HepG2 (cell line): ENCODE results near the gene NACC2. TPM values are rescaled to one million over a fixed set of nuclear protein-coding genes. Genes with fewer than 3 reads are reported as not detected.

Experiments
- CREM ChIP-seq, 2 experiments: sonication (generic) in 1 of 2; formaldehyde crosslinking in 1 of 2; IDR thresholded peaks; 2 replicates each; pipeline versions ENCODE4 v1.4.0 to v1.6.1; 2016 to 2020; ENCODE audit warnings: antibody characterized with exemption in 1 of 2, mild to moderate bottlenecking in 1 of 2, missing genetic modification reagents in 1 of 2
- FOXM1 ChIP-seq: sonication (generic); formaldehyde crosslinking; IDR thresholded peaks from 2 replicates; pipeline ENCODE4 v1.5.0; 2020; ENCODE audit warnings: missing genetic modification reagents
- HOXA7 ChIP-seq: sonication (generic); formaldehyde crosslinking; IDR thresholded peaks from 2 replicates; pipeline ENCODE4 v1.8.1; 2022; ENCODE audit warnings: mild to moderate bottlenecking, missing genetic modification reagents, moderate library complexity
- KIAA2018 ChIP-seq: sonication (generic); formaldehyde crosslinking; IDR thresholded peaks from 2 replicates; pipeline ENCODE4 v1.5.0; 2020; ENCODE audit warnings: mild to moderate bottlenecking, missing genetic modification reagents, borderline replicate concordance
- KMT2A ChIP-seq: sonication (generic); formaldehyde crosslinking; IDR thresholded peaks from 2 replicates; pipeline ENCODE4 v1.4.0; 2020; ENCODE audit warnings: missing genetic modification reagents
- TIGD3 ChIP-seq: sonication (generic); formaldehyde crosslinking; IDR thresholded peaks from 2 replicates; pipeline ENCODE4 v1.5.1; 2020; ENCODE audit warnings: mild to moderate bottlenecking, missing genetic modification reagents, borderline replicate concordance
- ZBTB8A ChIP-seq: sonication (generic); formaldehyde crosslinking; IDR thresholded peaks from 2 replicates; pipeline ENCODE4 v1.4.0; 2020; ENCODE audit warnings: mild to moderate bottlenecking, low read depth, missing genetic modification reagents, borderline replicate concordance
- ZNF230 ChIP-seq: sonication (generic); formaldehyde crosslinking; IDR thresholded peaks from 2 replicates; pipeline ENCODE4 v1.4.0; 2020; ENCODE audit warnings: mild to moderate bottlenecking, missing genetic modification reagents
- ZNF530 ChIP-seq: sonication (generic); formaldehyde crosslinking; IDR thresholded peaks from 2 replicates; pipeline ENCODE4 v1.5.0; 2020; ENCODE audit warnings: low read depth, mild to moderate bottlenecking, missing genetic modification reagents
- ZNF746 ChIP-seq: sonication (generic); formaldehyde crosslinking; IDR thresholded peaks from 2 replicates; pipeline ENCODE4 v1.8.0; 2022; ENCODE audit warnings: mild to moderate bottlenecking, missing genetic modification reagents
- polyA plus RNA-seq, 8 experiments: library from polyadenylated mRNA; depleted of rRNA in 3 of 8; stranded (reverse) in 7 of 8; unstranded in 1 of 8; fragments of >200 nt; fragmentation: Illumina TruSeq in 4 of 8; extraction: Trizol in 4 of 8; gene quantifications; 2 replicates each; pipeline versions ENCODE4 v1.2.1 to v1.2.3, GENCODE V29; 2011 to 2016; ENCODE audit warnings: low read depth in 4 of 8, missing spikeins in 1 of 8, mixed read lengths in 1 of 8; ENCODE audit not compliant: insufficient read depth in 1 of 8
- total RNA-seq, 5 experiments: library from RNA; depleted of rRNA; stranded (reverse); fragments of >200 nt; fragmentation: Illumina TruSeq; extraction: Trizol; gene quantifications; 2 replicates each; pipeline ENCODE4 v1.2.3, GENCODE V29; 2016; ENCODE audit warnings: low read depth in 1 of 5

NACC2 gene
- total and polyA plus RNA-seq, 2 of the 13 experiments (the other 11 are each of a cell fraction or from before 2014, with no cell fraction given): 5.9 to 12.3 TPM

- TF ChIP-seq HOXA7 (no peak), ZNF230 (no peak), TIGD3 (CRISPR knock-in tag) (no peak), ZNF746 (CRISPR knock-in tag) (no peak), KMT2A (CRISPR knock-in tag) (no peak), KIAA2018 (CRISPR knock-in tag) (no peak), FOXM1 (CRISPR knock-in tag) (no peak), ZBTB8A (CRISPR knock-in tag) (no peak), CREM (IDR thresholded peaks at IDR 0.05) (peak; percentile 48; the same call in 1 of the 2 replicates), CREM (CRISPR knock-in tag; IDR thresholded peaks at IDR 0.05) (no peak), ZNF530 (CRISPR knock-in tag) (no peak)
Observed at GRCh38 chr9:136007934-136008692, 87.0 kb downstream of the NACC2 start (continued).
